ENCODE measurements around the gene AMBRA1. TPM values are rescaled to one million over a fixed set of nuclear protein-coding genes. Genes with fewer than 3 reads are reported as not detected.
A peak's percentile ranks its signal among the peaks of the same experiment; 100 is the strongest.
"Not testable (repeated sequence)": the region's sequence is repeated elsewhere in the genome, so short reads cannot be mapped to it uniquely, and the experiment has no call there.

AMBRA1 gene
- total RNA-seq, 1 donor from 2014 or later, result 11.3 TPM

- Histone ChIP-seq H3K36me3 (ENCODE audit: control insufficient read depth, insufficient read depth, low read length) (no peaks in the 10 kb centered on the region), H3K4me3 (ENCODE audit: low read depth, low read length) (no peak overlapping the region), H3K27me3 (ENCODE audit: control insufficient read depth, insufficient read depth, low read length) (no peaks in the 10 kb centered on the region)
- no peak for TF ChIP-seq CTCF (IDR thresholded peaks at IDR 0.05; ENCODE audit: insufficient read depth, low read length, severe bottlenecking)
- DNase-seq (ENCODE audit: low read depth) (no peak), FAIRE-seq (no peak)
Measured at GRCh38 chr11:46521961-46522681, 71.7 kb downstream of the AMBRA1 start.

GRCh38 chr11:46520971-46521745 lies 72.7 kb downstream of the AMBRA1 start:
- Histone ChIP-seq H3K36me3 (ENCODE audit: control insufficient read depth, insufficient read depth, low read length) (no peaks in the 10 kb centered on the region), H3K4me3 (ENCODE audit: low read depth, low read length) (no peak overlapping the region), H3K27me3 (ENCODE audit: control insufficient read depth, insufficient read depth, low read length) (no peaks in the 10 kb centered on the region)
- no peak for FAIRE-seq
- DNase-seq (ENCODE audit: low read depth), result peak; percentile 74
- TF ChIP-seq CTCF (IDR thresholded peaks at IDR 0.05; ENCODE audit: insufficient read depth, low read length, severe bottlenecking), result no peak

- Histone ChIP-seq H3K4me3 (ENCODE audit: low read depth, low read length) (no peak overlapping the region), H3K36me3 (ENCODE audit: control insufficient read depth, insufficient read depth, low read length) (no peaks in the 10 kb centered on the region), H3K27me3 (ENCODE audit: control insufficient read depth, insufficient read depth, low read length) (no peaks in the 10 kb centered on the region)
- no peak for FAIRE-seq
- TF ChIP-seq CTCF (IDR thresholded peaks at IDR 0.05; ENCODE audit: insufficient read depth, low read length, severe bottlenecking), result no peak
- DNase-seq (ENCODE audit: low read depth), result no peak
Measured at GRCh38 chr11:46519351-46519750, 74.5 kb downstream of the AMBRA1 start.

- FAIRE-seq, result not testable (repeated sequence)
Measured at GRCh38 chr11:46518928-46519327, 74.9 kb downstream of the AMBRA1 start.

GRCh38 chr11:46514370-46514769 lies 79.5 kb downstream of the AMBRA1 start:
- DNase-seq (ENCODE audit: low read depth), result no peak
- no peaks in the 10 kb centered on the region for H3K27me3 ChIP-seq (ENCODE audit: control insufficient read depth, insufficient read depth, low read length)
- H3K36me3 ChIP-seq (ENCODE audit: control insufficient read depth, insufficient read depth, low read length), result no peaks in the 10 kb centered on the region
- no peak for TF ChIP-seq CTCF (IDR thresholded peaks at IDR 0.05; ENCODE audit: insufficient read depth, low read length, severe bottlenecking)
- H3K4me3 ChIP-seq (ENCODE audit: low read depth, low read length), result no peak overlapping the region
- FAIRE-seq, result no peak

More at GRCh38 chr11:46518928-46519327, 74.9 kb downstream of the AMBRA1 start:
- H3K4me3 ChIP-seq (ENCODE audit: low read depth, low read length); H3K27me3 ChIP-seq (ENCODE audit: control insufficient read depth, insufficient read depth, low read length); H3K36me3 ChIP-seq (ENCODE audit: control insufficient read depth, insufficient read depth, low read length); DNase-seq (ENCODE audit: low read depth): not testable (repeated sequence)

GRCh38 chr11:46513934-46514342 lies 79.9 kb downstream of the AMBRA1 start:
- FAIRE-seq, result no peak
- peak; percentile 95 for DNase-seq (ENCODE audit: low read depth)

More at GRCh38 chr11:46513934-46514342, 79.9 kb downstream of the AMBRA1 start:
- TF ChIP-seq CTCF (IDR thresholded peaks at IDR 0.05; ENCODE audit: insufficient read depth, low read length, severe bottlenecking), result no peak
- Histone ChIP-seq H3K27me3 (ENCODE audit: control insufficient read depth, insufficient read depth, low read length) (no peaks in the 10 kb centered on the region), H3K4me3 (ENCODE audit: low read depth, low read length) (no peak overlapping the region), H3K36me3 (ENCODE audit: control insufficient read depth, insufficient read depth, low read length) (no peaks in the 10 kb centered on the region)
